ENCODE results near the gene ITGB2.

The ITGB2 gene

DNA sequence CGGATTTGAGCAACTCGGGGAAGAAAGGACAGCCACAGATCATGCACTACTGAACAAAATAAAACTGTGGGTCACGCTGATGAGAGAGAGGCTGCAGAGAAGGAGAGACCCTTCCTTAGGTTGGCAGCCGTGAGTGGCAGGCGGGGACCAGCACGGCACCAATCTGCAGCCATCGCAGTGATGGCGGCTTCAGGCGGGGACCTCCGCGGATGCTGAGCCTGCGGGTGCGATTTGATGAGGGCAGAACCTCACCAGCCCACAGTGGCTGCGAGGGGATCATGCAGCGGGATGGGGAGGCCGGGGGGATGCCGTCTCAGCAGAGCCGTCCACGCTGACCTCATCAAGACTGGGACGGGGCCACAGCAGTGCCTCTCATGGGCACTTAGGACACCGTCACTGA, 11.8 kb downstream of the ITGB2 start:
- no peak overlapping the region for H2AFZ ChIP-seq
- no peak overlapping the region for H3K4me3 ChIP-seq (ENCODE audit: low read depth, low read length)
- no peaks in the 10 kb centered on the region for H3K79me2 ChIP-seq
- H3K4me2 ChIP-seq (ENCODE audit: low read length): no peak overlapping the region
- H3K9ac ChIP-seq: no peak overlapping the region
- H3K36me3 ChIP-seq (ENCODE audit: control insufficient read depth, insufficient read depth, low read length): no peaks in the 10 kb centered on the region
- no peaks in the 10 kb centered on the region for H3K4me1 ChIP-seq
- H3K27ac ChIP-seq: no peak overlapping the region
- TF ChIP-seq, protein P1, sequence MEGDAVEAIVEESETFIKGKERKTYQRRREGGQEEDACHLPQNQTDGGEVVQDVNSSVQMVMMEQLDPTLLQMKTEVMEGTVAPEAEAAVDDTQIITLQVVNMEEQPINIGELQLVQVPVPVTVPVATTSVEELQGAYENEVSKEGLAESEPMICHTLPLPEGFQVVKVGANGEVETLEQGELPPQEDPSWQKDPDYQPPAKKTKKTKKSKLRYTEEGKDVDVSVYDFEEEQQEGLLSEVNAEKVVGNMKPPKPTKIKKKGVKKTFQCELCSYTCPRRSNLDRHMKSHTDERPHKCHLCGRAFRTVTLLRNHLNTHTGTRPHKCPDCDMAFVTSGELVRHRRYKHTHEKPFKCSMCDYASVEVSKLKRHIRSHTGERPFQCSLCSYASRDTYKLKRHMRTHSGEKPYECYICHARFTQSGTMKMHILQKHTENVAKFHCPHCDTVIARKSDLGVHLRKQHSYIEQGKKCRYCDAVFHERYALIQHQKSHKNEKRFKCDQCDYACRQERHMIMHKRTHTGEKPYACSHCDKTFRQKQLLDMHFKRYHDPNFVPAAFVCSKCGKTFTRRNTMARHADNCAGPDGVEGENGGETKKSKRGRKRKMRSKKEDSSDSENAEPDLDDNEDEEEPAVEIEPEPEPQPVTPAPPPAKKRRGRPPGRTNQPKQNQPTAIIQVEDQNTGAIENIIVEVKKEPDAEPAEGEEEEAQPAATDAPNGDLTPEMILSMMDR (IDR thresholded peaks at IDR 0.05): no peak
- no peaks in the 10 kb centered on the region for H3K9me3 ChIP-seq (ENCODE audit: control insufficient read depth, low read length)
- no peaks in the 10 kb centered on the region for H3K27me3 ChIP-seq (ENCODE audit: control insufficient read depth, insufficient read depth, low read length)

DNA sequence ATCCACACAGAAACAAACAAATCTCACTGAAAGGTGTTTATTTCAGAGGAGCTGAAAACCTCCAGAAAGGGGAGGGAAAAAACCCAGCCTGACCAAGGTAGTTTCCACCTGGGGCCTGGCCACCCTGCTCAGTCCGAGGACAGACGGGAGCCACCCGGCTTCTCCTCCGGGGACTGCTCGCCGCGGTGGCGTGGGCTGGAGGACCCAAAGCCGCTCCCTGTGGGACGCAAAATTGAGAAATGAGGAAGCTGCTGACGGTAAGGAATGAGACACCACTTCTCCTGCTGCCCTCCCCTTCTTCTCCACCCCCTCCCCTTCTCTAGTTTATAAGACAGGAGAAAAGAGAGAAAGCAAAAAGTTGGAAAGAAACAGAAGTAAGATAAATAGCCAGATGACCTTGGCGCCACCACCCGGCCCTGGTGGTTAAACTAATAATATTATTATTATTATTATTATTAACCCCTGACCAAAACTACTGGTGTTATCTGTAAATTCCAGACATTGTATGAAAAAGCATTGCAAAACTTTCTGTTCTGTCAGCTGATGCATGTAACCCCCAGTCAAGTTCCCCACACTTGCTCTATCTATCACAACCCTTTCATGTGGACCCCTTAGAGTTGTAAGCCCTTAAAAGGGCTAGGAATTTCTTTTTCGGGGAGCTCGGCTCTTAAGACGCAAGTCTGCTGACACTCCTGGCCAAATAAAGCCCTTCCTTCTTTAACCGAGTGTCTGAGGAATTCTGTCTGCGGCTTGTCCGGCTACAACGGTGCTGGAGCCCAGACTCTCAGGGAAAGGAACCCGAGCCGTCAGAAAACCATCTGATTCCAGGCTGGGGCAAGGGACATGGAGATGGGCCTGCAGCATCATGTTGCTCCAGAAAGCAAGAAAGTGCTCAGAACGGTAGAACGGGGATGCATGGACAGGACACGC, 12.5 kb downstream of the ITGB2 start:
- Histone ChIP-seq H3K9me3 (ENCODE audit: control insufficient read depth, low read length) (no peaks in the 10 kb centered on the region), H3K9ac (no peak overlapping the region), H3K79me2 (no peaks in the 10 kb centered on the region), H3K4me3 (ENCODE audit: low read depth, low read length) (no peak overlapping the region), H3K4me1 (no peaks in the 10 kb centered on the region), H3K36me3 (ENCODE audit: control insufficient read depth, insufficient read depth, low read length) (no peaks in the 10 kb centered on the region), H3K27ac (no peak overlapping the region), H2AFZ (no peak overlapping the region), H3K27me3 (ENCODE audit: control insufficient read depth, insufficient read depth, low read length) (no peaks in the 10 kb centered on the region), H3K4me2 (ENCODE audit: low read length) (no peak overlapping the region)
- TF ChIP-seq, protein P1 (IDR thresholded peaks at IDR 0.05): no peak

DNA sequence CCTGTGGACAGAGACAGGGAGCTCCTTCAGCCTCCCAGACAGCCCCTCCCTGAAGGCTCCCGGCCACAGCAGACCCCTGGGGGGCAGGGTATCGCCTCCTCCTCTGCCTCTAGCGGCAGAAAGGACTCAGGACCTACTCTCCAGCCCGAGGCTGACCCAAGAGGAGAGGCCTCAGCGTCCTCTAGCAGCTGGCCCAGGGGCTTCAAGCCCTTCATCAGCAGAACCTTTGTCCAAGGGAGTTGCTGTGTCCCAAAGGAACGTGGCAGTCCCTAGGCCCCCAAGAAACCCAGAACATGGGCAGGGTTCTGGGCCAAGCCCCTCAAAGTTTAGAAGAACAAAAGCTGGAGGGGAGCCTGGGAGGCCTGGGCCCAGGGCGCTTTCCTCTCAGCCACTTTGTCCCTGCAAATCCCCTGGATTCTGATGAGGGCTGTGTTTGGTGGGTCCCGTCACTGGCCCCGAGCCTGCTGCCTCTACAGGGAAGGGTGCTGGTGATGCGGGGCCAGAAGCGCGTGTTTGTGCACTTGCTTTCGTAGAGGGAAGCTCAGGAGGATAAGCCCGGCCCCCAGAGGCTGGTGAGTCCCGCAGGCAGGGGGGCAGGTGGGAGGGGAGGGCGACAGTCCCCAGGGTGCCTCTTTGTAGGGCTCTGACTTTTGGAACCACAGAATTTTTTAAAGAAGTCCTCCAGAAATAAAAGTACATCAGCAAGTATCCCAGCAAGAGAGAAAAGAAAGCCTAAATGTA, 13.3 kb downstream of the ITGB2 start:
- no peak overlapping the region for H3K27ac ChIP-seq
- no peaks in the 10 kb centered on the region for H3K4me1 ChIP-seq
- no peak overlapping the region for H2AFZ ChIP-seq
- H3K9ac ChIP-seq: no peak overlapping the region
- H3K4me2 ChIP-seq (ENCODE audit: low read length): no peak overlapping the region
- H3K36me3 ChIP-seq (ENCODE audit: control insufficient read depth, insufficient read depth, low read length): no peaks in the 10 kb centered on the region
- TF ChIP-seq, protein P1 (IDR thresholded peaks at IDR 0.05): no peak
- no peaks in the 10 kb centered on the region for H3K9me3 ChIP-seq (ENCODE audit: control insufficient read depth, low read length)
- no peaks in the 10 kb centered on the region for H3K79me2 ChIP-seq
- no peaks in the 10 kb centered on the region for H3K27me3 ChIP-seq (ENCODE audit: control insufficient read depth, insufficient read depth, low read length)
- H3K4me3 ChIP-seq (ENCODE audit: low read depth, low read length): no peak overlapping the region

DNA sequence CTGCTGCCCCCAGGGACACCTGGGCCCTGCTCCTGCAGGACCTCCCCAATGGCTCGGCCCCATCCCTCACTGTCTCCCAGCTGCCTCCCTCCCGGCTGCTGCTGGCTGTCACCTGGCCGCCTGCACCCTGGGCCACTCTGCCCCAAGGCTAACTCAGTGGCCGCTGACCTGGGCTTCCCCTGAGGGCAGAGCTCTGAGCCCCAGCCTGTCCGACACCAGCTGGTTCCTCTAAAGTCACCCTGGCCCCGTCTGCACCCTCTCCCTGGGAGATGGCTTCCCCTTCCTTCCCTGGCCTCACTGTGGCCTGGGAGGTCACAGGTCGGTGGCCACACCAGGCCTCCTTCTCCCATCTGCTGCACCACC, 15.0 kb downstream of the ITGB2 start:
- H3K4me3 ChIP-seq (ENCODE audit: low read depth, low read length): no peak overlapping the region
- H3K79me2 ChIP-seq: no peaks in the 10 kb centered on the region
- no peak overlapping the region for H3K4me2 ChIP-seq (ENCODE audit: low read length)
- TF ChIP-seq, protein P1 (IDR thresholded peaks at IDR 0.05): no peak
- H3K27ac ChIP-seq: no peak overlapping the region
- no peaks in the 10 kb centered on the region for H3K27me3 ChIP-seq (ENCODE audit: control insufficient read depth, insufficient read depth, low read length)
- no peaks in the 10 kb centered on the region for H3K4me1 ChIP-seq
- H2AFZ ChIP-seq: no peak overlapping the region
- no peaks in the 10 kb centered on the region for H3K36me3 ChIP-seq (ENCODE audit: control insufficient read depth, insufficient read depth, low read length)
- H3K9me3 ChIP-seq (ENCODE audit: control insufficient read depth, low read length): no peaks in the 10 kb centered on the region
- H3K9ac ChIP-seq: no peak overlapping the region
